ENCODE measurements around the gene STX19.

DNA sequence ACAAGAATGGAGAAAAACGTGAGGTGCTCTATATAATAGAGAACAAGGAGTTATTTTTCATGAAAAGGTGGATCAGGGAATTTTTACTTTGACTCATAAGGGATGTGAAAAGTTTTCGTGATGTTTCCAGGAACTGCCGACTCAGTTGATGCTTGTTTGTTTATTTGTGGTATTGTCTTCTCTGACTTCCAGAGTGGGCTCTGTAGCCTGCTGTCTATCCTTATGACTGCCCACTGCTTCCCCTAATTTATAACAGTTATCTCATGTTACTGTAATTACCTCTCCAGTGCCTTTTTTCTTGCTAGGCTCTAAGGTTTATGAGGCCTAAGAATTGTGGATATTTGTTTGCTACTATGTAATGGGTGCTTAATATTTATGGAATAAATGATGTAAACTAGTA, 36.2 kb downstream of the STX19 start:
- TF ChIP-seq EZH2 (IDR thresholded peaks at IDR 0.05; ENCODE audit: insufficient read depth, low read length) = no peak
- TF ChIP-seq, protein P1, sequence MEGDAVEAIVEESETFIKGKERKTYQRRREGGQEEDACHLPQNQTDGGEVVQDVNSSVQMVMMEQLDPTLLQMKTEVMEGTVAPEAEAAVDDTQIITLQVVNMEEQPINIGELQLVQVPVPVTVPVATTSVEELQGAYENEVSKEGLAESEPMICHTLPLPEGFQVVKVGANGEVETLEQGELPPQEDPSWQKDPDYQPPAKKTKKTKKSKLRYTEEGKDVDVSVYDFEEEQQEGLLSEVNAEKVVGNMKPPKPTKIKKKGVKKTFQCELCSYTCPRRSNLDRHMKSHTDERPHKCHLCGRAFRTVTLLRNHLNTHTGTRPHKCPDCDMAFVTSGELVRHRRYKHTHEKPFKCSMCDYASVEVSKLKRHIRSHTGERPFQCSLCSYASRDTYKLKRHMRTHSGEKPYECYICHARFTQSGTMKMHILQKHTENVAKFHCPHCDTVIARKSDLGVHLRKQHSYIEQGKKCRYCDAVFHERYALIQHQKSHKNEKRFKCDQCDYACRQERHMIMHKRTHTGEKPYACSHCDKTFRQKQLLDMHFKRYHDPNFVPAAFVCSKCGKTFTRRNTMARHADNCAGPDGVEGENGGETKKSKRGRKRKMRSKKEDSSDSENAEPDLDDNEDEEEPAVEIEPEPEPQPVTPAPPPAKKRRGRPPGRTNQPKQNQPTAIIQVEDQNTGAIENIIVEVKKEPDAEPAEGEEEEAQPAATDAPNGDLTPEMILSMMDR (IDR thresholded peaks at IDR 0.05; ENCODE audit: insufficient read depth, low read depth, low read length) = no peak
